H1 (cell line): ENCODE results near the gene RSF1. TPM values are rescaled to one million over a fixed set of nuclear protein-coding genes. Genes with fewer than 3 reads are reported as not detected.

Experiments
- BRCA1 ChIP-seq: IDR thresholded peaks from 2 replicates; pipeline ENCODE4 v1.6.1; 2012; ENCODE audit warnings: low read depth, low read length, improper control_type of control experiment
- CEBPB ChIP-seq: IDR thresholded peaks from 2 replicates; pipeline ENCODE4 v1.6.1; 2012; ENCODE audit warnings: low read depth, low read length
- HDAC2 ChIP-seq, 2 experiments: fragments of 300-600 bp in 1 of 2; sonication (generic) in 1 of 2; IDR thresholded peaks; 2 replicates each; pipeline ENCODE4 v1.6.1; 2011 to 2012; ENCODE audit warnings: low read depth in 2 of 2, low read length in 2 of 2, mild to moderate bottlenecking in 2 of 2, moderate library complexity in 2 of 2, borderline replicate concordance in 1 of 2, inconsistent platforms in 1 of 2
- SRF ChIP-seq: IDR thresholded peaks from 2 replicates; pipeline ENCODE4 v1.6.1; 2011; ENCODE audit warnings: mild to moderate bottlenecking, low read depth, low read length, moderate library complexity
- TAF7 ChIP-seq: optimal IDR thresholded peaks from 2 replicates; pipeline ENCODE3; 2011; ENCODE audit warnings: low read depth, mild to moderate bottlenecking, inconsistent platforms, low read length, moderate library complexity, borderline replicate concordance
- polyA plus RNA-seq, 7 experiments: library from polyadenylated mRNA; depleted of rRNA in 3 of 7; stranded (reverse) in 5 of 7; unstranded in 2 of 7; fragments of >200 nt in 5 of 7; fragments of 200-250 nt in 2 of 7; gene quantifications; 1 replicate in 5 of 7; 2 replicates in 1 of 7; 4 replicates in 1 of 7; pipeline versions ENCODE4 v1.2.1 to v1.2.3, GENCODE V29; 2011 to 2013; ENCODE audit warnings: missing spikeins in 2 of 7, mixed read lengths in 2 of 7
- total RNA-seq: library from RNA; stranded (reverse); fragmentation: NEBNext Ultra II Directional; extraction: Animal tissue kit (Norgen Biotek cat#: 25700); gene quantifications from 2 replicates; pipeline ENCODE4 v1.2.1, GENCODE V29; 2021

The RSF1 gene
- total and polyA plus RNA-seq, 2 of the 8 experiments (the other 6 are each of a cell fraction or from before 2014, with no cell fraction given) = 17.8 to 87.9 TPM

DNA sequence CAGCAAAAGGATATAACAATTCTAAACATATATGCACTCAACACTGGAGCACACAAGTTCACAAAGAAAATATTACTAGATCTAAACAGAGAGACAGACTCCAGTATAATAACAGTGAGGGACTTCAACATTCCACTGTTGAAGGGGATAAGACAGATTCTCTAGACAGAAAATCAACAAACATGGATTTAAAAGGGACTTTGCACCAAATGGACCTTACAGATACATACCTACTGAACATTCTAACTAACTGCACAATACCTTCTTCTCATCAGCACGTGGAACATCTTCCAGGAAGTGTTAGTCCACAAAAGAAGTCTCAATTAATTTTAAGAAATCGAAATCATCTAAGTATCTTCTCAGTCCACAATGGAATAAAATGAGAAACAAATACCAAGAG, 26.6 kb downstream of the RSF1 start (continued):
- TF ChIP-seq SRF = no peak
- TF ChIP-seq HDAC2 (IDR thresholded peaks at IDR 0.05; ENCODE audit: borderline replicate concordance in 1 of 2, low read depth in 2 of 2, low read length in 2 of 2) = no peak
- TF ChIP-seq BRCA1 = no peak
- TF ChIP-seq CEBPB = no peak
- no peak for TF ChIP-seq TAF7
